ENCODE data around the gene CD101. TPM values are rescaled to one million over a fixed set of nuclear protein-coding genes. Genes with fewer than 3 reads are reported as not detected.
A peak's percentile ranks its signal among the peaks of the same experiment; 100 is the strongest.

Gene CD101
- total RNA-seq, 1 experiment from 2014 or later: 0.40 TPM

DNA sequence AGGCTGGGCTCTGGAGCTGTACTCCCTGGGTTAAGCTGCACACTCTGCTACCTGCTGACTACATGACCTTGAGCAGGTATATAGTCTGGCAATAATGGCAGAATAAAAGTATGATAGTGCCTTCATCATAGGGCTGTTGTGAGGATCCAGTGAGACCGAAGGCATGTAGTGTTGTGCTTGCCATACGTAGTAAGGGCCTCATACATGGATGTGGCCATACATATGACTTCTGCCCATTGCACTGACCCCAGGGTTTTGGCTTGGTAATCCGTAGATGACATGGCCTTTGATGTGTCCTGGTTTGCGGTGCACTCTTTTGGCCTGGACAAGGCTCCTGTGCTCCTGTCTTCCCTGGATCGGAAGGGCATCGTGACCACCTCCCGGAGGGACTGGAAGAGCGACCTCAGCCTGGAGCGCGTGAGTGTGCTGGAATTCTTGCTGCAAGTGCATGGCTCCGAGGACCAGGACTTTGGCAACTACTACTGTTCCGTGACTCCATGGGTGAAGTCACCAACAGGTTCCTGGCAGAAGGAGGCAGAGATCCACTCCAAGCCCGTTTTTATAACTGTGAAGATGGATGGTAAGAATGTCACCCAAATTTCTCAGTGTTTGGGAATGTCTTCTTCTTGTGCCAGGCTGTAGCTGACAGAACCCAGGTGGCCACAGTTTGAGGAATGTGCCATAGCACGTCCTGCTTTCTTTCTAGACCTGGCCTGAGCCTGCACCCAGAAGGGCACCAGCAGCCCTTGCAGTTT, 17.0 kb upstream of the CD101 start:
- no peak for DNase-seq (ENCODE audit: low read depth)

DNA sequence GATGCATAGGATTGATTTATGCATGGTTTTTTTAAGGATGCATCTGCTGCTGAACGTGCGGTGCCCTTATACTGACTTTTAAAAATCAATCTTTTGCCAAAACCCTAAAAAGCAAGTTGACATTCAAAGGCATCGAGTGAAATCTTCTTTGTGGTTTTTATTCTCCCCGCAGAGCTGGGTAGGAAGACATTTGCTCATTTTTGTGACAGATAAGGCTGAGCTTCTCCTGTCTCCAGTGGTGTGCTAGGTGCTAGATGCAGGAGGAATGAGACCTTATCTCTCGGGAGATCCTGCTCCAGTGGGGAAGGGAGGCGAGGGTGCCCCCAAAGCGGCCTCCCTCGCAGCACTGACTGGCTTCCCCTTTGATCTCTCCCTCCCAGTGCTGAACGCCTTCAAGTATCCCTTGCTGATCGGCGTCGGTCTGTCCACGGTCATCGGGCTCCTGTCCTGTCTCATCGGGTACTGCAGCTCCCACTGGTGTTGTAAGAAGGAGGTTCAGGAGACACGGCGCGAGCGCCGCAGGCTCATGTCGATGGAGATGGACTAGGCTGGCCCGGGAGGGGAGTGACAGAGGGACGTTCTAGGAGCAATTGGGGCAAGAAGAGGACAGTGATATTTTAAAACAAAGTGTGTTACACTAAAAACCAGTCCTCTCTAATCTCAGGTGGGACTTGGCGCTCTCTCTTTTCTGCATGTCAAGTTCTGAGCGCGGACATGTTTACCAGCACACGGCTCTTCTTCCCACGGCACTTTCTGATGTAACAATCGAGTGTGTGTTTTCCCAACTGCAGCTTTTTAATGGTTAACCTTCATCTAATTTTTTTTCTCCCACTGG, 14.9 kb upstream of the CD101 start:
- DNase-seq (ENCODE audit: low read depth): no peak

DNA sequence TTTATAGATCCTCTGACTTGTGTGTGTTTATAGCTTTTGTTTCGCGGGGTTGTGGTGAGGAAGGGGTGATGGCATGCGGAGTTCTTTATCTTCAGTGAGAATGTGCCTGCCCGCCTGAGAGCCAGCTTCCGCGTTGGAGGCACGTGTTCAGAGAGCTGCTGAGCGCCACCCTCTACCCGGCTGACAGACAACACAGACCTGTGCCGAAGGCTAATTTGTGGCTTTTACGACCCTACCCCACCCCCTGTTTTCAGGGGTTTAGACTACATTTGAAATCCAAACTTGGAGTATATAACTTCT, 14.4 kb upstream of the CD101 start:
- no peak for DNase-seq (ENCODE audit: low read depth)

DNA sequence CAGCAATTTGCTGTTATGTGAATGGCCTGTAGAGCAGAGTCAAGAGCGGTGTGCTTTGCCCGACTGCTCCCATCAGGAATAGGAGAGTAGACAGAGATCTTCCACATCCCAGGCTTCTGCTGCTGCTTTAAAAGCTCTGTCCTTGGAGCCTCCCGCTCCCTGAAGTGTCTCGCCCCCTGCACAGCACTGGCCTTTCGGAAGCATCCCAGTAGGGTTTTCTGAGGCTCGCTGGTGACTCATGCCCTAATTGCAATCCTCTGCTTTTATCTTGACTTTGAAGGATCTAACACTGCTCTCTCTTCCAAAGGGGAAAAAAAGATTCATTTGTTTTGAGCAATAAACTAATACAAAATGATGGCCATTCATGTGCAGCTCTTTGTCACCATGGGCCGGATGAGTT, 13.3 kb upstream of the CD101 start:
- DNase-seq (ENCODE audit: low read depth): peak; percentile 66

DNA sequence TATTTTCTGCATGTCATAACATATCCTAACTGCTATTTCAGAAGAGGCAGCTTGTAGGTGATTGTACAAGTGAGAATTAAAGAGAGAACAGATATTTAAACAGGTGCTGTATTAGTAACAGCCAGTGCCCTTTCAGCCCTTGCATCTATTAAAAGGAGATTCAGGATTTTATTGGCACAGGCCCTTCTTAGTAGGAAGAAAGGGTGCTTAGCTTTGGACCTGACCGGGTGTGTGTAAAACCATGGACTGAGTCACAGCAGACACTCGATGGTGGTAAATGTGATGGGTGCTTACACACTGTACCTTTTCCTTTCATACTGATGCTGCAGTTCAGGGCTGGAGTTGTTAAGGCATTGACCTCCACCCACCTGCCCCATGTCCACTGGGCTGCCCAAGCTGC, 12.7 kb upstream of the CD101 start:
- no peak for DNase-seq (ENCODE audit: low read depth)

DNA sequence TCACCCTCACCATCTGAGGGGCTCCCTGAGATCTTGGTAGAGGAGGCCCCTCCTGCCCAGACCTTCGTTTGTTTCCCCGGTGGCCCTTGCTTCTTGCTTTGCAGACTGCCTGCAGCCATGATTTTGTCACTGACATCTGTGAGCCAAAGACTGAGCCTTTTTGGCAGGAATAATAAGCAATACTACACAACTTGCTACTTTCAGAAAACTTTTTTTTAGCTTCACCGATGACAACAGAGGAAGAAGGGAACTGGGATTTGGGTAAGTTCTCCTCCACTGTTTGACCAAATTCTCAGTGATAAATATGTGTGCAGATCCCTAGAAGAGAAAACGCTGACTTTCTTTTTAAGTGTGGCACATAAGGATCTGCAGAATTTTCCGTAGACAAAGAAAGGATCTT, 11.7 kb upstream of the CD101 start:
- no peak for DNase-seq (ENCODE audit: low read depth)

DNA sequence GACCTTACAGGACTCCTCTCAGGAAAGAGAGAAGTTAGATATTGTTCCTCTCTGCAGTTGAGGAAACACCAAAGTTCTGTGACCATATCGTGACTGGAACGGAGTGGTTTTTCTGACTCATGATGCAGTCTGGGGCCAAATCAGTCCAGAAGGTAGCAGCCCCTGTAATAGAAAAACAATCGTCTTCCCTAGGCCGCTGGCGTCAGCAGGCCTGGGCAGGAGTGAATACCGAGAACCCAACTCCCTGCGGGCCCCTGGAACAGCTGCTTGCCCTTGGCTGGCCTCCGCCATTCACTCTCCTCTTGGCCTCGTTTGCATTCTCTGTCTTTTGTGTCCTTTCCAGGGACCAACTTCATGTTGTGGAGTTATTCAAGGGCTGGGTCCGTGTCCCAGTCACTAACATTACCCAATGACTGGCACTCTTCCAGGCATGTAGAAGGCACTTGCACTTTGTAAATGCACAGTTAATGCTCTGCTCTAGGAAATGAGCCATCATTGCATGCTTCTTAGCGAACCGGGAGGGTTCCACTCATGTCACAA, 10.9 kb upstream of the CD101 start:
- peak; percentile 99 for DNase-seq (ENCODE audit: low read depth)

DNA sequence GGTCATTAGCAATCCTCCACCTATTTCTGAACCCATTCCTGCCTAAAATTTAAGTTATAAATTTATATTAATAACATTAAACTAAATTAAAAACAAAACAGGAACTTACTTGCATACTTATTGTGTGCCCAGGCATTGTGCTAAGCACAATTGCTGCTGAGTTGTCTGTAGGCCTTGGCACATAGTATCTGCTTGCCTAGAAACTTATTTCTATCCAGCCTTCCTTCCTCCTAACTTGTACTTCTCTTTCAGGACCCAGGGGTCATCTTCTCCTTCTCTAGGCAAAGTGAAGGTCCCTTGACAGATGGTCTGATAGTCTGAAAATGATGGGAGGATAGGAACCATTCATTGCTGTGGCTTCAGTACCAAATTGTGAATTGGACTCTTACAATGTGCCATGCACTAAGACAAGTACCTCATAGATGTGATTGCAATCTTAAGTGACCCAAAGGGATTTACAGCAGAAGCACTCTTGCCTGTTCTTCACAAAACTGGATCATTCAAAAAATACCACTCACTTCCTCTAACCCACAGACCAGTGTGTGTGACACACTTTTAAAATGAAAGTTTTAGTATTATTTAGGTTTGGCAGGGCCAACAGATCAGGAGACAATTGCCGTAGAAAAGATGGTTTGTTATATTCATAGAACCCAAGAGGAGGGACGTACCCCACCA, 10.3 kb upstream of the CD101 start:
- no peak for DNase-seq (ENCODE audit: low read depth)

DNA sequence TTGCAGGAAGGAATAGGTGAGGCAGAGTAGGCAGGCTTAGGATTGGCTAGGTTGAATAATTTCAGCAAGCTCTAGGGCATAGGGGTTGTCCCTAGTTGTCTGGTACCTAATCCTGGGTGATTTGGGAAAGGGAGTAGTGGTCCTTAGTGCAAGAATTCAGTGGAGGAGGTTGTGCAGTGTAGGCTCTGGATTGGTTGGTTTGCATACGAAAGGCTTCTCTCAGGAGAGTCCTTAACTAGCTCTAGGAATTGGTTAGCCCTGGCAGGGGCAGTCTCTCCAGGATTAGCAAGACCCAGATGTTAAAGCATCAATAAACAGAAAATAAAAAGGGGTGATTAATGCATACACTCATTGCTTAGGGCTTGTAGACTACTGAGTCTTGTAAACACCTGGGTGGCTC, 9.6 kb upstream of the CD101 start:
- no peak for DNase-seq (ENCODE audit: low read depth)

DNA sequence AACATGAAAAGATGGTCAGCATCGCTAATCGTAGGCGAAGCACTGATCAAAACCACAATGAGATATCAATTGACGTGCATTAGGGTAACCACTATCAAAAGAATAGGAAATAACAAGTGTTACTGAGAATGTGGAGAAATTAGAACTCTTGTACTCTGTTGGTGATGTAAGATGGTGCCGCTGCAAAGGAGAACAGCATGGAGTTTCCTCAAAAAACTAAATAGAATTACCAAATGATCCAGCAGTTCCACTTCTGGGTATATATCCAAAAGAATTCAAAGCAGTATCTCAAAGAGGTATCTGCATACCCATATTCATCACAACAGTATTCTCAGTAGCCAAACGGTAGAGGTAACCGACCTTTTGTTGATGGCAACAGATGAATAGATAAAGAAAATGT, 8.3 kb upstream of the CD101 start:
- DNase-seq (ENCODE audit: low read depth): no peak

DNA sequence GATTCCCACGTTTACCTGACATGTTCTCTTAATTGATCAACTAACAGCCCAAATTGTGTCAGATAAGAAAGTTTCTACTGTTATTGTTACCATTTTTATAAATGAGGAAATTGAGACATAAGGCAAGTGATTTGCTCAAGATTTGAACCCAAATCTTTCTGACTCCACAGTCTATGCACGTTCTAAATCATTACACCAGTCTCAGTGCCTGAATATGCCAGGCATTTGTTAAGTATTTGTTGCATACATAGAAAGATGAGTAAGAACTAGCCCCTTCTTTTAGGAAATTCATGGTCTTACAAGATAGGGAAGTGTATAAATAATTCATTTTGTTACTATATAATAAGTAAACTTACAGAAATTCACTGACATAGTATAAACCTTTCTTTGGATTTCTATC, 7.1 kb upstream of the CD101 start:
- no peak for DNase-seq (ENCODE audit: low read depth)

DNA sequence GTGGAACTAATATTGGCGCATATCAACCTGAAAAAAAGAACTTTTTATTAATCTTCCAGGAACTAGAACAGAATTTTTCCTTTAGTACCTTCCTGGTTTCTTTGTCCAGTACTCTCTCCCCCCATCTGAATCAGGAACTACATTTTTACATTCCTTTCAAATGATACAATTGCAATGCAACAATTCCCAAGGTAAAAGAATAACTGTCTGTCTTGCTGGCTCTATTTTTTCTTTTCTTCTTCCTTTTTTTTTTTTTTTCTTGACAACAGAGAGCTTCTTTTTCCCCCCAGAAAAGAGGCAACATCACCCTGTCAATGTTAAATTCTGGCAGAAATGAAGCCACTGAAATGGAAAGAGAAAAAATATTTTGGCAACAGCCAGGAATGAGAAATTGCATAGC, 4.5 kb upstream of the CD101 start:
- peak; percentile 67 for DNase-seq (ENCODE audit: low read depth)

DNA sequence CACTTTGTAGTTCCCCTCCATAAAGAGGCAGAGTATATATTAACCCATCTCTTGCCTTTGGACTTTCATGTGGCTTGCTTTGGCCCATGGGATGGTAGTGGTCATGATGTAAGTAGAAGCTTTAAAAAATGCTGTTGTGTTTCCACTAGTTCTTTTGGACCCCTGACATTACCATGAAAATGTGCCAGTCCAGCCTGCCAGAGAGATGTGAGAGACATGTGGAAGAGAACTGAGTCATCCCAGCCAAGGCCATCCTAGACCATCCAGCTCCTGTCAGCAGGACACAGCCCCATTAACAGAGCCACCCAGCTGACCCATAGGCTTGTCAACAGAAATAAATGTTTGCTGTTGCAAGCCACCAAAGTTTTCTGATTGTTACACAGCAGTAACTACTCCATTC, 3.9 kb upstream of the CD101 start:
- peak; percentile 57 for DNase-seq (ENCODE audit: low read depth)

DNA sequence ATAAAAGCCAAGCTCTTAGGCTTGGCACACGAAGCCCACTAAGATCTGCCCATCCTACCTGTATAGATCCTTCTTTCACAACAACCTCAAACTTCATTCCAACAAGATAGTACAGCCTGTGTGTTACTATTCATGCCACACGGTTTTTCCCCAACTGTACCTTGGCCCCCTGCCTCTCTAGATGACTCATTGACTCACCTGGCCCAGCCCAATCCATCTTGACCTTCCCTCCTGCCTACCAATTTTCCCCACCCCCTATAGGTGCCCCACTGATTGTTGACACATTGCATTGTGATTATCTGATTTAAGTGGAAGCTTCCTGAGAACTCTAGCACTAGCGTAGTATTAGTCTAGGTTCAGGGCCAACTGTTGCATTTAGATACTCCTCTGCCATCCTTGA, 2.0 kb upstream of the CD101 start:
- no peak for DNase-seq (ENCODE audit: low read depth)

DNA sequence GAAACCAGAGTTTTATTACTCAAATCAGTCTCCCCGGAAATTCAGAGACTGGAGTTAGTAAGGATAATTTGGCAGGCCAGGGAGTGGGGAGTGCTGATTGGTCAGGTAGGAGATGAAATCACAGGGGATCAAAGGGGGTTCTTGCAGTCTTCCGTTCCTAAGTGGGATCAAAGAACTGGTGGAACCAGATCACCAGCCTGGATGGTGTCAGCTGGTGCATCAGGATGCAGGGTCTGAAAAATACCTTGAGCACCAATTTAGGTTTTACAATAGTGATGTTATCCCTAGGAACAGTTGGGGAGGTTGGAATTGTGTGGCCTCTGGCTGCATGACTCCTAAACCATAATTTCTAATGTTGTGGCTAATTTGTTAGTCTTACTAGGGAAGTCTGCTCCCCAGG, 1.4 kb upstream of the CD101 start:
- no peak for DNase-seq (ENCODE audit: low read depth)

DNA sequence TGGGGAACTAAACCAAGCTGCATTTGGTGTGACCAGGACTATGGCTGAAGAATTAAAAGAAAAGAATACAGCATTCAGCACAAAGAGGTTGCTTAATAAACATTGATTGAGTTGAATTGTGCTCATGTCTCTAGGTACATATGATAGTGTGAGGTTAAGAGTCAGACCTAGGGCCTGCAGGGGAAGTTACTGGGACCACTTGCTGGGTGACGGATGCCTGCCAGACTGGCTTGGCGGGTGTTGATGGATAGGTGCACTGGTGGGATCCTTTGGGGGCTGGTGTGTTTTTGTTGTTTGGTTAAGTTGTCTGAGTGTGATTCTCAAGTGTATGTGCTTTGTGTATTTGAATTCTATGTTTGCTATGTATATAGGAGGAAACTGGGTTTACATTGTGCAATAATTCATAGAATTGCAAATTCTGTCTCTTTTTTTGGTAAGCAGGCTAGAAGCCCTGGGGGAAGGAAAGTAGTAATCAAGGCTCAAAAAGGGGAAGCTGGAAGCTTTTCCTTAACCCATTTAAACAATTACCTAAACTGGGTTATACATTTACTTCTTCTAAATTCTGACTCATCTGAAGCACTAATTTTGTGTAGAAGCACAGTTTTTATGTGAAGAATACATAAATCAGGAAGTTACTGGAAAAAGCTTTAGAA, 1.8 kb downstream of the CD101 start:
- DNase-seq (ENCODE audit: low read depth): no peak

DNA sequence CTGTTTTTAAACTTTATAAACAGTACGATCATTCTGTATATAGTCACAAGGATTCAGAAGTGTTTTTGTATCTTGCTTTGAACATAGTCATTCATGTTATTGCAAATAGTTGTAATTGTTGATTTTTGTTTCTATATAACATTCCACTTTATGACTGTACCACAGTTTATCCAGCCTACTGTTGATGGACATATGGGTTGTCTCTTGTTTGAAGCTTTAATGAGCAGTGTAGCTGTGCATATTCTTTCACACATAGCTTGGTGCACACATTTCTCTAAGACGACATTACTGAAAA, 6.1 kb downstream of the CD101 start:
- DNase-seq (ENCODE audit: low read depth): peak; percentile 29

DNA sequence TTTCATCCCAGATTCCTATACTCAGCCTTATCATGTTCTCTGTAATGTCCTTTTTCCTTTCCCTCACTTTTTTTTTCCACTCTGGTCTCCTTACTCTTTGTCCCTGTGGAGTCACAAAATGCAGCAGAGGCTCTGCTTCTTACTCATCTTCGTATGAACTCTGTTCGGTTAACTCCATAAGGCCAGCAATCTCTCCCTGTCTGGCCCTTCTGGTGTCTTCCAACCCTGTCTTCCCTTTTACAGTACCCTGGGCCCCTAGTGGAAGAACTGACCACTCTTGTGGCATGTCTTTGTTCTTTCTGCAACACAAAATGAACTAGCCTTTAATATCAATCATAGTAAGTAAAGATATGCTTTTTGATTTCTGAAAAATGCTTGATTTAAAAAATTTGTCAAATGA, 7.1 kb downstream of the CD101 start:
- peak; percentile 43 for DNase-seq (ENCODE audit: low read depth)

DNA sequence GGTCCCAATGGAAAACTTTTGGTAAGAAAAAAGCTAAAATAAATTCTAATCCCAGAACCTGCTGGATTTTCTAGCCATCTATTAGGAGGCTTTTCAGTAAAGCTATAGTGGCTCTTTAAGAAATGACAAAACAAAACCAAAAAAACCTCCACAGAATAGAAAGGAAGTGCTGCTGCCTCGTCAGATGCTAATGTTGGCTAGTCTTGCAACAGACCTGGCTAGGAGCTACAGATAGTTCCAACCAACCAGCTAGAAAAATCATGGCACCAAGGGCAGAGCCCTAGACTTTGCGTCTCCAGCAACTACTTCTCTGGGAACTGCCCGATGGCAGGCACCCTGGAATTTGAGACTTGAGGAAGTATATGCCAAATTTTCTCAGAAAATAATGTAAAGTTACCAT, 7.6 kb downstream of the CD101 start:
- DNase-seq (ENCODE audit: low read depth): peak; percentile 53

DNA sequence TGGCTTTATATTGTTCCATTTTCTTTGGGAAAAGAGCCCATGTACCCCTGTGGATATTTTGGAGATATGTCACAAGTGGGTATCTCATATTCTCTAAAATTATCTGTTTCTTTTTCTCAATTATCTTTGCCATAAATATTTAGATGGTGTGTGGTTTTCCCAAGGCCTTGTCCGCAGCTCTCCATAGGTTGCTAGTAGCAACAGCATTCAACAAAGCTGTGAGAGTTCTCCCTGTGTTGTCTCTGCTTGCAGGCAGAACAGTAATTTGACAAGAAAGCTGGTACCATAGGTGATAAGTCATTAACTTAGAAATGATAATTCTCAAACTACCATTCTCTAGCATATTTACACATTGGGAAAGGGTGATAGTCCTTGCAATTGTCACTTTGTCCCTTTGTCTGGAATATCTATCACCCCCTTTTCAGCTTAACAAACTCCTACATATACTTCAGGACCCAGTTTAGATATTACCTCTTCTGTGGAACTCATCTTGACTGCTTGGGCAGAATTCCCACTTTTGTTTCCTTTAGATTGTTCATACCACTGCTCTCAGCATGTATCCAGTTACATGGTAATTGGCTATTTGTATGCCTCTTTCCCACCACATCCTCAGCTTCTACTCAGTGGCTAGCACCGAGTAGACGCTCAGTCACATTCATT, 8.9 kb downstream of the CD101 start:
- DNase-seq (ENCODE audit: low read depth): no peak

DNA sequence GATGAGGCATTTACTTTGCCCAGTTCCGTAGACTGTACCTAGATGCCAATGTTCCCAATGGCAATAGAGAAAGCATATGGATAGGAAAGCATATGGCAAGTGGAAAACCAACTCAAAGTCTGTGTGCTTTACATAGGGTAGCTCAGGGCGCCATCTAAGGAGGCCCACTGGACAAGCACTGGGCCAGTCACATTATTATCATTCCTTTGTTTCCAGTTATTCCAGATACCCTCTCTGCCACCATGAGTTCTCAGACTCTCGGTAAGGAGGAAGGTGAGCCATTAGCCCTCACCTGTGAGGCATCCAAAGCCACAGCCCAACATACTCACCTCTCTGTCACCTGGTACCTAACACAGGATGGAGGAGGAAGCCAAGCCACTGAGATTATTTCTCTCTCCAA, 9.8 kb downstream of the CD101 start:
- no peak for DNase-seq (ENCODE audit: low read depth)

Data from LHCN-M2 (cell line).